Tibial nerve (tissue), 4 donors: ENCODE results near the gene PWWP2A.

ENCODE experiments used
- CTCF ChIP-seq, 5 experiments: fragments of 200-600 bp in 3 of 5; fragments of 450-650 bp in 2 of 5; sonication (generic) in 3 of 5; IDR thresholded peaks; one replicate each; pipeline ENCODE4 v1.5.1; 2016 to 2019; ENCODE audit warnings: antibody characterized with exemption in 5 of 5, mild to moderate bottlenecking in 3 of 5, moderate library complexity in 2 of 5
- EP300 ChIP-seq, 2 donors: sonication (generic); formaldehyde crosslinking; IDR thresholded peaks; one replicate each; pipeline ENCODE4 v1.6.1; 2017; ENCODE audit warnings: antibody characterized with exemption in 2 of 2, mild to moderate bottlenecking in 1 of 2
- POLR2A ChIP-seq, 2 donors: fragments of 450-650 bp; IDR thresholded peaks; one replicate each; pipeline ENCODE4 v1.6.1; 2017; ENCODE audit warnings: antibody characterized with exemption in 2 of 2, mild to moderate bottlenecking in 2 of 2, moderate library complexity in 2 of 2

GRCh38 chr5:160047423-160047822, 71.8 kb downstream of the PWWP2A start:
- no peak for TF ChIP-seq CTCF (IDR thresholded peaks at IDR 0.05)
- TF ChIP-seq EP300 (IDR thresholded peaks at IDR 0.05) = no peak
- no peak for TF ChIP-seq POLR2A (IDR thresholded peaks at IDR 0.05)
